Caco-2 (cell line): Measurements from ENCODE around the gene THSD7A. TPM values are rescaled to one million over a fixed set of nuclear protein-coding genes. Genes with fewer than 3 reads are reported as not detected.

Experiments used
- BruUV-seq: library from RNA; stranded (reverse); fragments of 400-500 nt; replicated peaks from 2 replicates; lab custom pipeline; 2021; lab: Mats Ljungman, UMichigan
- CTCF ChIA-PET: fragments of 300-600 bp; sonication (Branson Sonifier 250); formaldehyde crosslinking; loops from one replicate; lab custom pipeline; 2022; ENCODE audit warnings: antibody characterized with exemption; lab: Charles Lee
- POLR2A ChIA-PET: fragments of 300-600 bp; sonication (Branson Sonifier 250); formaldehyde crosslinking; loops from one replicate; lab custom pipeline; 2022; ENCODE audit warnings: antibody characterized with exemption; lab: Charles Lee
- DNase-seq, 2 experiments: peaks; one replicate each; pipeline versions ENCODE4 v3.0.0 to v3.0.0-alpha.2; 2020 to 2022
- H3K27me3 ChIP-seq: replicated peaks from 2 replicates; pipeline ENCODE4 v1.6.0; 2011; ENCODE audit warnings: low read length; ENCODE audit not compliant: control insufficient read depth, insufficient read depth
- H3K36me3 ChIP-seq: 2 replicates; pipeline ENCODE4 v1.5.1; 2011; ENCODE audit warnings: low read length; ENCODE audit not compliant: control insufficient read depth, insufficient read depth
- H3K4me1 ChIP-seq: fragments of 250-450 bp; sonication (Bioruptor Pico); 2 replicates; pipeline ENCODE4 v1.5.1; 2020; ENCODE audit warnings: mild to moderate bottlenecking
- H3K4me3 ChIP-seq: 2 replicates; pipeline ENCODE4 v1.5.1; 2011; ENCODE audit warnings: low read depth, mild to moderate bottlenecking, control low read depth, low read length
- H3K9me3 ChIP-seq: fragments of 250-450 bp; sonication (Bioruptor Pico); 2 replicates; pipeline ENCODE4 v1.5.1; 2020; ENCODE audit warnings: mild to moderate bottlenecking, moderate library complexity
- H3K27ac Mint-ChIP-seq: one replicate; pipeline ENCODE4 v1.8.0; 2022; ENCODE audit warnings: mixed read lengths; ENCODE audit not compliant: unreplicated experiment
- H3K27me3 Mint-ChIP-seq: one replicate; pipeline ENCODE4 v1.8.0; 2022; ENCODE audit warnings: mixed read lengths; ENCODE audit not compliant: insufficient read depth, unreplicated experiment
- H3K36me3 Mint-ChIP-seq: one replicate; pipeline ENCODE4 v1.8.0; 2022; ENCODE audit warnings: mild to moderate bottlenecking, mixed read lengths; ENCODE audit not compliant: insufficient read depth, unreplicated experiment
- H3K4me1 Mint-ChIP-seq: one replicate; pipeline ENCODE4 v1.8.0; 2022; ENCODE audit warnings: low read depth, mixed read lengths; ENCODE audit not compliant: unreplicated experiment
- H3K4me3 Mint-ChIP-seq: one replicate; pipeline ENCODE4 v1.8.0; 2022; ENCODE audit warnings: mild to moderate bottlenecking, moderate library complexity, mixed read lengths; ENCODE audit not compliant: unreplicated experiment
- H3K9me3 Mint-ChIP-seq: one replicate; pipeline ENCODE4 v1.8.0; 2022; ENCODE audit warnings: mixed read lengths; ENCODE audit not compliant: unreplicated experiment
- intact Hi-C: fragments of 100-400 bp; cut with micrococcal nuclease; formaldehyde crosslinking; loops from one replicate; pipeline ENCODE4 v1.10.0; 2022; ENCODE audit not compliant: unreplicated experiment
- total RNA-seq: library from RNA; stranded (reverse); gene quantifications from 2 replicates; pipeline ENCODE4 v1.2.3, GENCODE V29; 2022
- TF ChIP-seq, protein P1 (sequence below), 2 experiments: fragments of 200-600 bp in 1 of 2; IDR thresholded peaks; 1 replicate in 1 of 2; 2 replicates in 1 of 2; pipeline versions ENCODE4 v1.5.1 to v1.8.0; 2011 to 2022; ENCODE audit warnings: antibody characterized with exemption in 1 of 2, control low read depth in 1 of 2, inconsistent platforms in 1 of 2, low read depth in 1 of 2, low read length in 1 of 2, mild to moderate bottlenecking in 1 of 2, moderate library complexity in 1 of 2; ENCODE audit not compliant: insufficient read depth in 1 of 2, severe bottlenecking in 1 of 2, unreplicated experiment in 1 of 2

THSD7A gene
- total RNA-seq, 1 experiment from 2014 or later, result 0.05 TPM

DNA sequence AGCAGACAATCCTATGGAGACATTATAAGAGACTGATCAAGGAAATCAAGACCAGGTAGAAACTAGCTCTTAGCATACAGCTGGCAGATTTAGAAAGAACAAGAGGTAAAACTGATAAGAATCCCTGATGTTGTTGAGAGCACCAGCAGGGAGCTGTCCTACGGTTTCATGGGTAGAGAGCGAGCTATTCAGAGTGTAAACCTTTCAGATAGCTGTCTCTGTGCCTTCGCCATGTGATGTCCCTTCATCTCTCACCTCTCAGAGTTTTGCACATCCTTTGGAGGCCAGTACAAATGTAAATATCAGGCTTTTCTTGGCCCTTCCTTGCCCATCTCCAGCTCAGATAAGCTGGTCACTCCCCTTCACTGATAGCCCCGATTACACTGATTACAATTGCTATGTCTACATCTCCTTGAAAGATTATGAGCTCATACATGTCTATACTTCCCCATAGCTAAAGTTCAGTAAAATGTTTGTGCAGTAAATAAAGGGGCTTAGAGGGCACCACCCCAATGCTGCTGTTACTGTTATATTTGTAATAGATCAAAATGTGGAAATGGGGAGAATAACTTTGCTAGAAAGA is 21.9 kb downstream of the THSD7A start:
- no peak for DNase-seq
- ChIA-PET POLR2A (no interaction called here), CTCF (no interaction called here)
- H3K36me3 Mint-ChIP-seq, result no peaks in the 10 kb centered on the region
- Histone ChIP-seq H3K27me3 (no peaks in the 10 kb centered on the region), H3K4me3 (no peak overlapping the region), H3K4me1 (no peaks in the 10 kb centered on the region), H3K9me3 (no peaks in the 10 kb centered on the region), H3K36me3 (no peaks in the 10 kb centered on the region)
- TF ChIP-seq, protein P1, sequence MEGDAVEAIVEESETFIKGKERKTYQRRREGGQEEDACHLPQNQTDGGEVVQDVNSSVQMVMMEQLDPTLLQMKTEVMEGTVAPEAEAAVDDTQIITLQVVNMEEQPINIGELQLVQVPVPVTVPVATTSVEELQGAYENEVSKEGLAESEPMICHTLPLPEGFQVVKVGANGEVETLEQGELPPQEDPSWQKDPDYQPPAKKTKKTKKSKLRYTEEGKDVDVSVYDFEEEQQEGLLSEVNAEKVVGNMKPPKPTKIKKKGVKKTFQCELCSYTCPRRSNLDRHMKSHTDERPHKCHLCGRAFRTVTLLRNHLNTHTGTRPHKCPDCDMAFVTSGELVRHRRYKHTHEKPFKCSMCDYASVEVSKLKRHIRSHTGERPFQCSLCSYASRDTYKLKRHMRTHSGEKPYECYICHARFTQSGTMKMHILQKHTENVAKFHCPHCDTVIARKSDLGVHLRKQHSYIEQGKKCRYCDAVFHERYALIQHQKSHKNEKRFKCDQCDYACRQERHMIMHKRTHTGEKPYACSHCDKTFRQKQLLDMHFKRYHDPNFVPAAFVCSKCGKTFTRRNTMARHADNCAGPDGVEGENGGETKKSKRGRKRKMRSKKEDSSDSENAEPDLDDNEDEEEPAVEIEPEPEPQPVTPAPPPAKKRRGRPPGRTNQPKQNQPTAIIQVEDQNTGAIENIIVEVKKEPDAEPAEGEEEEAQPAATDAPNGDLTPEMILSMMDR (IDR thresholded peaks at IDR 0.05; ENCODE audit: insufficient read depth in 1 of 2, low read depth in 1 of 2, low read length in 1 of 2, severe bottlenecking in 1 of 2, unreplicated experiment in 1 of 2), result no peak
- H3K4me1 Mint-ChIP-seq, result no peaks in the 10 kb centered on the region
- H3K27me3 Mint-ChIP-seq, result no peaks in the 10 kb centered on the region
- H3K4me3 Mint-ChIP-seq, result no peak overlapping the region
- no peak overlapping the region for H3K27ac Mint-ChIP-seq
- BruUV-seq, result no TSS peak
- H3K9me3 Mint-ChIP-seq, result no peaks in the 10 kb centered on the region
- intact Hi-C loops, result no loop called here

DNA sequence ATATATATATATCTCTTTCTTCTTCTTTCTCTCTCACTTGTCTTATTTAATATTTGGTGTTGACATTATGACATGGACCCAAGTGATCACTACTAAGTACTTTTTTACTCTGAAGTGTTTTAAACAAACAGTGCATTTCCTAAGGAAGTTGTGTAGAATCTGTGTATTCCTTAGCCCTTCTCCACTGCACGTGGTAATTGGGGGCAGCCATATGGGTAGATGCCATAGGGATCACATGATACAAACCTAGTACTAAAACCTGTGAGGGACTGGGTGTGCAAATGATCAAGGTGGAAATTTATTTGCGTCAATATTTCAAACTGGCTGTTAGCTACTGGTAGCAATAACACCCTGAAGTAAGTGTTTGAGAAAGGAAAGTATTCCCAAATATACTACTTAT is 25.0 kb downstream of the THSD7A start:
- H3K36me3 ChIP-seq, result no peaks in the 10 kb centered on the region
- H3K27me3 ChIP-seq, result no peaks in the 10 kb centered on the region
- H3K4me3 ChIP-seq, result no peak overlapping the region
- no TSS peak for BruUV-seq
- intact Hi-C loops, result no loop called here
- TF ChIP-seq, protein P1 (IDR thresholded peaks at IDR 0.05; ENCODE audit: insufficient read depth in 1 of 2, low read depth in 1 of 2, low read length in 1 of 2, severe bottlenecking in 1 of 2, unreplicated experiment in 1 of 2), result no peak
- CTCF ChIA-PET, result no interaction called here
- no peaks in the 10 kb centered on the region for H3K4me1 ChIP-seq
- H3K27ac Mint-ChIP-seq, result no peak overlapping the region
- H3K4me3 Mint-ChIP-seq, result no peak overlapping the region
- DNase-seq, result no peak
- POLR2A ChIA-PET, result no interaction called here
- H3K9me3 ChIP-seq, result no peaks in the 10 kb centered on the region
- H3K4me1 Mint-ChIP-seq, result no peaks in the 10 kb centered on the region
- H3K27me3 Mint-ChIP-seq, result no peaks in the 10 kb centered on the region
- H3K9me3 Mint-ChIP-seq, result no peaks in the 10 kb centered on the region
- no peaks in the 10 kb centered on the region for H3K36me3 Mint-ChIP-seq

DNA sequence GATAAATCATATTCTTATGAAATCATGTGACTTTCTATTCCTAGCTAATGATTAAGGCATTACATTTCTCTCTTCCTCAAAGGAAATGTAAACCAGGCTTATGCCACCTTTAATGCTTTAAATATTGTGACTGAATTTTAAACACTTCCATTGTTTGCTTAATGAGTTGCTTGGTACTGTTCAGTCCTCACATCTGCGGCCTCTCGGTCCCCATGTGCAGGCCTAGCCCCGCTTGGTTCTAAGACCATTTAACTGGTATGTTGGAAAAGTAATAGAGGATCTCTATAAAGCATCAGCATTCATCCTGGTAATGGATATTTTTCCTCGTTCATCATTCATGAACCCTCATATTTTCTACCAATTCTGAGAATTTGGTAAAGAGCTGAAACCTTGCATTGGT is 27.4 kb downstream of the THSD7A start:
- Mint-ChIP-seq H3K27me3 (no peaks in the 10 kb centered on the region), H3K4me3 (no peak overlapping the region), H3K27ac (no peak overlapping the region), H3K9me3 (no peaks in the 10 kb centered on the region), H3K36me3 (no peaks in the 10 kb centered on the region), H3K4me1 (no peaks in the 10 kb centered on the region)
- no peaks in the 10 kb centered on the region for H3K4me1 ChIP-seq
- H3K4me3 ChIP-seq, result no peak overlapping the region
- H3K36me3 ChIP-seq, result no peaks in the 10 kb centered on the region
- ChIA-PET CTCF (no interaction called here), POLR2A (no interaction called here)
- DNase-seq, result no peak
- no TSS peak for BruUV-seq
- H3K9me3 ChIP-seq, result no peaks in the 10 kb centered on the region
- TF ChIP-seq, protein P1 (IDR thresholded peaks at IDR 0.05; ENCODE audit: insufficient read depth in 1 of 2, low read depth in 1 of 2, low read length in 1 of 2, severe bottlenecking in 1 of 2, unreplicated experiment in 1 of 2), result no peak
- intact Hi-C loops, result no loop called here
- H3K27me3 ChIP-seq, result no peaks in the 10 kb centered on the region
